Ishikawa (cell line): ENCODE results near the gene IL17REL.

Experiments
- CEBPB ChIP-seq: IDR thresholded peaks from 2 replicates; pipeline ENCODE4 v1.6.1; 2012
- CREB1 ChIP-seq: IDR thresholded peaks from 2 replicates; pipeline ENCODE4 v1.6.1; 2012; ENCODE audit warnings: low read depth
- MAX ChIP-seq: IDR thresholded peaks from 2 replicates; pipeline ENCODE4 v1.6.1; 2012
- TAF1 ChIP-seq: IDR thresholded peaks from 2 replicates; pipeline ENCODE4 v1.6.1; 2012; ENCODE audit warnings: low read depth, mild to moderate bottlenecking
- USF1 ChIP-seq: IDR thresholded peaks from 2 replicates; pipeline ENCODE4 v1.6.1; 2012
- YY1 ChIP-seq: IDR thresholded peaks from 2 replicates; pipeline ENCODE4 v1.6.1; 2012; ENCODE audit warnings: low read depth

- TF ChIP-seq TAF1: no peak
- TF ChIP-seq CREB1: no peak
- TF ChIP-seq CEBPB: no peak
- TF ChIP-seq MAX: no peak
- no peak for TF ChIP-seq YY1
- TF ChIP-seq USF1: no peak
Measured at GRCh38 chr22:49956914-49957825, 55.4 kb downstream of the IL17REL start.
